Kasumi-1 (cell line): ENCODE results near the gene LHX3.

ENCODE experiments used
- DNase-seq, 2 experiments: peaks; one replicate each; lab custom pipeline; 2025; lab: John Stamatoyannopoulos, UW

The LHX3 gene

DNA sequence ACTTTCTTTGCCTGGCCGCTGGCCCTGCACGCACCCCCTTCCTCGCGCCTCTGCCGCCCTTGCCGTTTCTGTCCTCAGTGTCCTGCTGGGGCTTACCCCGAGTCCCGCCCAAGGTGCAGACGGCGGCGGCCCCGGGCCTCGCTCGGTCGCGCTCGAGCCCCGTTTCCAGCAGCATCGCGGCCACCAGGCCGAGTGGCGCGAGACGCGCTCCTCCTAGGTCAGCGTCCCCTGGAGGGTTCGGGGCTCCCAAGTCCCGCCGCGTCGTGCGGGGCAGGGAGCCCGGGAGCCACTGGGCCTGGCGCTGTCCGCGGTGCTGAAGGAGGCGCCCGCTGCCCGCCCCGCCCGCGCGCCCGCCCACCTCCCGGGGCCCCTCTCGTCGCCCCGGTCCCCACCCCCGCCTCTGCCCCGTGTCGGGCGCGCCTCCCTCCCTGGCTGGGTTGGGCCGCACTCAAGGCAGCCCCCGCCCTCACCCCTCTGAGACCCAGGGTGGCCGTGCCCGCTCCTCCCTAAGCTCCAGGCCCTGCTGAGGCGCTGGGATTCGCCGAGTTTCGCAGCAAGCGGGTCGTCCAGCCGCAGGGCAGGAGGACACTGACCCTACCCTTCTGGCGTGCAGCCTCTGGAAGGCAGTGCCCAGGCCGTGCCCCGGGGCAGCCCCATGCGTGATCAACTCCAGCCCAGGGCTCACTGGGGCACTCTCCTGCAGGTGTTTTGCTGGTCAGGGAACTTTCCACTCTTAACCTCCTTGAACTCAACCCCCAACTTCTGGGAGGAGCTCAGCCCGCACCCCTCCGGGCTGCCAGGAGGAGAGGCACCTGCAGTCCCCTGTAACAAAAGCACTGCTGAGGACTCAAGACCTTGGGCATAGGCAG, at the start of gene LHX3:
Gene LHX3, minus strand, starts transcription at position 291 of the 869 bp plus-strand sequence. Its CDS starts 116 bp downstream, at position 175.
- DNase-seq: no peak

DNA sequence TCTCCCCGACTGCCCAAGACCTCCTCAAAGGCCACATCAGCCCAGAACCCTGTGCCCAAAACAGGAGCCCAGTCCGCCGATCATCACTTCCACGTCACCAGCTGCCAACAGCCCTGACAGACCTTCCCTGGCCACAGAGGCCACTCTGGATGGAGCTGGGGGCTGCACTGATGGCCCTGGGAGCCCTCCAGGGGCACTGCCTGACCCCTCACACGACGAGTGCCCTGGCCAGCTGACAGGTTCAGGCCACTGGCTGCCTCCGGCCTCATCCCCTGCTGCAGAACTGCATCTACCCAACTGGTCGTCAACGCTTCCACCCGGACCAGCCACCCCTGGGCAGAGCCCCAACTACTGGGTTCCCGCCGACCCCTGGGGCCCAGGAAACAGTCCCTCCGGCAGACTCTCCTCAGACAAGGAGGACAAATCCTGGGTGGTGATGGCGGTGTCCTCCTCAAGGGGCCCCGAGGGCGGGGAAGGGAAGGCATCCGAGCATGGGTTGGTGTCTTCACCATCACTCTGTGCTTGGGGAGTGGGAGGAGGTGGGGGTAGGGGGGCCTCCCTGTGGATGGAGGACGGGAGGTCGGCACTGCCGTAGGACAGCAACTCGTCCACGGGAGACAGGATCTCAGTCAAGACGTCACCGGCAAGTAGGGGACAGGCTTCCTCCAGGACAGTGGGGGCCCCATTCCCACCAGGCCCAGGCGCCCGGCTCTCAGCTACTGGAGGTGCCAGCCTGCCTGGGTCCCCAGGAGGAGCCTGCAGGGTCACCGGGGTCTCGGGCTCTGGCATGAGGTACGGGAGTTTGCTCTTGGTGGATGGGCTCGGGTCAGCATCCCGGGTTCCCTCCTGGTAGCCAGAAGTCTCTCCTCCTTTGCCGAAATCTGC, 48.6 kb upstream of the LHX3 start:
- DNase-seq: no peak

DNA sequence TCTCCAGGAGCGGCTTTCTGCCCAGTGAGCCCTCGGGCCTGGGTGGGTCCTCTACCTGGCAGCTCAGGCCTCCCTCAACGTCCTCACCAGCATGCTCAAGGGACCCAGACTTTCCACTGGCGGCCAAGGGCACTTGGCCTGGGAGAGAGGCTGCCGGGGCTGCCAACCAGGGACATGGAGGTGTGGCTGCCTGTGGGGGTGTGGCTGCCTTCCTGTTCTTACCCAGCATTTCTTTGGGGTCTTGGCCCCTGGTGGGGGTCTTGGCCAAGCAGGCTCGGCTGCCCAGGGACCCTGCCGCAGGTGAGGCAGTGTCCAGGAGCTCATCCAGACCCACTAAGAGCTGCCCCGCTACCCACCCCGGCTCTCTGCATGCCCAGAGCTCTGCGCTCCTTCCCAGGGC, 47.9 kb upstream of the LHX3 start:
- no peak for DNase-seq

DNA sequence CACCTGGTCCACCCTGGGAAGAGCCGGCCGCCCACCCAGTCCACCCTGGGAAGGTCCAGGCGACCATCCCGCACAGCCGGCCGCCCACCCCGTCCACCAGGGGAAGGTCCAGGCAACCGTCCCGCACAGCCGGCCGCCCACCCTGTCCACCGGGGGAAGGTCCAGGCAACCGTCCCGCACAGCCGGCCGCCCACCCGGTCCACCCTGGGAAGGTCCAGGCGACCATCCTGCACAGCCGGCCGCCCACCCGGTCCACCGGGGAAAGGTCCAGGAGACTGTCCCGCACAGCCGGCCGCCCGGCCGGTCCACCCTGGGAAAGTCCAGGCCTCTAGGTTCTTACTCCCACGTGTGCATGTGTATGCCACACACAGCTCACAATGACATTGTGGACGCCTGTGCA, 47.4 kb upstream of the LHX3 start:
- DNase-seq: no peak

DNA sequence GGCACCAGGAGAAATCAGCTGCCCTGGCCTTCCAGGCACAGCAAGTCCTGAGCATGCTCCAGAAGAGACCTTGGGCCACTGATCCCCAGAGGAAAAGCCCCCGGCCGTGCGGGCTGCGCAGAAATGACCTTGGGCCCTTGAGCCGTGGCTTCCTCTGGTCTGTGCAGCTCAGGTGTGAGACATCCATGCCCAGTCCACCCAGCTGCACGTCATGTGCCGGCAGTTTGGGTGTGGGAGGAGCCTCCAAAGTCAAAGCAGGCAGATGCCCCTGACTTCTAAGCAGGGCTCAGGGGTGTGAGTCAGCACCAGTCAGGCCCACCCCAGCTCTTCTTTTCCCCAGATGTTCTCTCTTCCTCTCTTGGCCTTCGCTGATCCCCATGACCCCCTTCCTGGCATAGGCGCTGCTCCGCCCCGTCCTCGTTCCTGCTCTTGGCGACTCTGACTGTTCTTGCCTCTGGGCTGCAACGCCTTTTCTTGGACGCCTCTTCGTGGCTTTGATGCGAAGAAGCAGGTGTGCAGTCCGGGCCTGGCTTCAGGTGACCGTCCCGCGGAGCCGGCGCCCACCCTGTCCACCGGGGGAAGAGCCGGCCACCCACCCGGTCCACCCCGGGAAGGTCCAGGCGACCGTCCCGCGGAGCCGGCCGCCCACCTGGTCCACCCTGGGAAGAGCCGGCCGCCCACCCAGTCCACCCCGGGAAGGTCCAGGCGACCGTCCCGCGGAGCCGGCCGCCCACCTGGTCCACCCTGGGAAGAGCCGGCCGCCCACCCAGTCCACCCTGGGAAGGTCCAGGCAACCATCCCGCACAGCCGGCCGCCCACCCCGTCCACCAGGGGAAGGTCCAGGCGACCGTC, 46.6 kb upstream of the LHX3 start:
- no peak for DNase-seq

DNA sequence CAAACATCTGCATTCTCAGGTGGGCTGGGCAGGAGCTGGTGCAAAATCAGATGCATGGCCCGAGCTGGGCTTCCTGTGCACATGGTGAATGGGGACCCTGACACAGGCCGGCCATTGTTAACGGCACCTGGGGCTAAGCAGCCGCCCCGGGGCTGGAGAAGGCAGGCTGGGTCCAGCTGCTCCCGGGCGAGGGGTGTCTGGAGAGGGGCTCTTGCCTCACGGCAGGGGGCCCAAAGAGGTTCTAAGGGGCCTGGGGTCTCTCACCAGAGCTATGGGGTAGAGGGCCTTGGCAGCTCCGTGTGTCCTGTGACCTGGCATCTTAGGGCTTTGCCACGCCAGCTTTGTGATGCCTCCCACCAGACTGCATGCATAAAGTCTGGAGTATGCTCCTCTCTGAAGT, 45.7 kb upstream of the LHX3 start:
- DNase-seq: no peak

DNA sequence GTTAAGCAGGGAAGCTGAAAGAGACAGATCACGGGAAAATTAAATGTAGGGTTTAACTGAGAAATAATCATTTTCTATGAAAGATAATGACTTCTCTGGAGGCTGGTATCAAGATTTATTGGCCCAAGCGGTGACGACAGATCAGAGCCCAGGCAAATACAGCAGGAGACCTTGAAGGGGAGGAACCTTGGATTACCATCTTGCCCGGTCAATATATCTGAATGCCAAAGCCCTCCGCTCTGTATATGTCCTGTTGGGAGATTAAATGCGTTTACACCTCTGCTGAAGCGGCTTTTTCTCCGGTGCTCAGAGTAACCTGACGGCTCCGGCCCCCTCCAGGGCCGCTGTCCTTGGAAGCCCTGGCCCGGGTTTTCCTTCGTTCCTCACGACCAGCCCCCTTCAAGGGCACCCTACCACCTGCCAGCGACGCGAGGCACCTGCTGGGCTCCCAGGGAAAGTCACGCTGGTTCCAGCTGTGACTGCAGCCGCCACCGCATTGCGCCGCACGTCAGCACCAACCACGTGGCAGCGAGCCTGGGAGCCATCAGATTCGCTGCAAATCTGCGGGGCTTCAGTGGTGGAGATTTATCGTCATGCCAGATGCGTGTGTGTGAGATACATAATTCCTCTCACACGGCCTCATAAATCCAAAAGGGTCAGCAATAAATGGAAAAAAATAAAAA, 45.1 kb upstream of the LHX3 start:
- DNase-seq: no peak

DNA sequence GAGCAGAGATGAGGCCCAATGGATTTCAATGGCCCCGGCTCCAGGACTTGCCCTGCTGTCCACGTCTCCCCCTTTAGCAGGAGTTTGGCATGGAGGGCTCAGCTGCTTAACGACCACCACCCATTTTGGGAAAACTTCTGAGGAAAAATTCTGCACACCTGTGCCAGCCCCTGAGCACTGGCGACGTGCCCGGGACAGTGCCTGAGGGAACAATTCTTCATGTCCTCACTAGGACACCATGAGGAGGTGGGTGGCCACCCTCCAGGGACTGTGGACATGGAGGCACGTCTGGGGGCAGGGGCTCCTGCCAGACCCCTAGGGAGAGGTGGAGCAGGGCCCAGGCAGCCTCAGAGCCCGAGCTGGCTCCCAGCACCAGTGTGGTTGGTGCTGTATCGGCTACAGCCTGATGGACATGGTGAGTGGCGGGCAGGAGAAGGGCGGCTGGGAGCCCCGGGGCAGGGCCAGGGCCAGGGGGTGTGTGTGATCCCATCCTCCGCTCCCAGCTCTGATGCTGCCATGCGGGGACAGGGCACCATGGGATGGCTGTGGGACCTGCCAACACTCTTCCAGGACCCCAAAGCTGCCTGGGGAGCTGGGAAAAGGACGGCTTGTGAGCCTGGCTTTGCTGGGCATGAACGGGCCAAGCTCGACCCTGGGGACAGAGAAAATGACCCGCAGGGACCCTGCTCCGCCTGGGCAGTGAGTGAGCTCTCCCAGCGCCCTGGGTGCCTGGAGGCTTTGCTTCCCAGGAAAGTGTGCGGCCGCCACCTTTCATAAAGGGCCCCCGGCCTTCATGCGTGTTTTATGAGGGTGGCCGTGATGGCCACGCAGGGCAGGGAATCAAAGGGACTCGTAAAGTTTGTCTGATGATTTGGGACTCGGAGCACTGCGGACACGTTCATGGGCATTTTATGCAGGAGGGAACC, 44.3 kb upstream of the LHX3 start:
- no peak for DNase-seq

DNA sequence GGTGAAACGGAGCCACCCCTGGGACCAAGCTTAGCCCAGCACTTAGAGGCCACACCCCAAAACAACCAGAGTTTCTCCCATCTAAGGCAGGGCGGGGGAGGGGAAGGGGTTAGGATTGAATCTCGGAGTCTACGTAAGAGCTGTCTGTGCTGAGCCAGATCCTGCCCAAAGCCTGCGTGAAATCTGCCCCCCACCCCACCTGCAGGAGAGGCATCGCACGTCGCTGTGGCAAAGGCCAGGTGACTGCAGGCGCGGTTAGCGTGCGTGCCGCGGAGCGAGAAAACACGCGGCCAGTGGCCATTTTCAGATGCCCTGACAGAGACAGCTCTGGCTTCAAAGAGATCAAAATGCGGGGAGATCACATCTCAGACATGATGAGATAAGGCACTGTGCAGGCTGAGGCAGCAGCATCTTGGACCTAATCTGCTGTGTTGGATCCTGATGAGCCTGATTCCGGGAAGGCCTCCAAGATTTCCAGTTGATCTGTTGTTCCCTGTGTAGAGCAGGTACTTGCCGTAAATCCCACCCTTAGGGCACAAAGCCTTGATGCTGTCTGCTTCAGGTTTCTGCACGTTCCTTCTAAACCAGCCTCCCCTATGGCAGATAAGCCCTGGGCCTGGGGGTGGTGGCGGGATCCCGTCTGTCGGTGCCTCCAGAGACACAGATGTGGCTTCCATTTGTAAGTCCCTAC, 43.2 kb upstream of the LHX3 start:
- DNase-seq: no peak

DNA sequence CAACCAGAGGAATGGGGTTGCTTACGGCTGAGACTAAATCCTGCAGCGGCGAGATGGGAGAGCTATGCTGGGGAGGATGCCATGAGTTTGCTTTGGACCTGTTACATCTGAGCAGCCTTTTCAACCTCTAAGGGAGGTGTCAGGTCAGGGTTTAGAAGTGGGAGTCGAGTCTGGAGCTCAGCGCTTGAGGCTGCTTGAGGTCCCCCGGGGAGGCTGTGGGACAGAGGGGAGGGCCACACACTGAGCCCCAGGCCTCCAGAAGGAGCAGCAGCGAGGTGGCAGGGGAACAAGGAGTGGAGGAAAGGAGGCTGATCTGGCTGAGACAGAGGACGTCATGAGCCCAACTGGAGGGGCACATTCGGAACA, 42.6 kb upstream of the LHX3 start:
- no peak for DNase-seq

DNA sequence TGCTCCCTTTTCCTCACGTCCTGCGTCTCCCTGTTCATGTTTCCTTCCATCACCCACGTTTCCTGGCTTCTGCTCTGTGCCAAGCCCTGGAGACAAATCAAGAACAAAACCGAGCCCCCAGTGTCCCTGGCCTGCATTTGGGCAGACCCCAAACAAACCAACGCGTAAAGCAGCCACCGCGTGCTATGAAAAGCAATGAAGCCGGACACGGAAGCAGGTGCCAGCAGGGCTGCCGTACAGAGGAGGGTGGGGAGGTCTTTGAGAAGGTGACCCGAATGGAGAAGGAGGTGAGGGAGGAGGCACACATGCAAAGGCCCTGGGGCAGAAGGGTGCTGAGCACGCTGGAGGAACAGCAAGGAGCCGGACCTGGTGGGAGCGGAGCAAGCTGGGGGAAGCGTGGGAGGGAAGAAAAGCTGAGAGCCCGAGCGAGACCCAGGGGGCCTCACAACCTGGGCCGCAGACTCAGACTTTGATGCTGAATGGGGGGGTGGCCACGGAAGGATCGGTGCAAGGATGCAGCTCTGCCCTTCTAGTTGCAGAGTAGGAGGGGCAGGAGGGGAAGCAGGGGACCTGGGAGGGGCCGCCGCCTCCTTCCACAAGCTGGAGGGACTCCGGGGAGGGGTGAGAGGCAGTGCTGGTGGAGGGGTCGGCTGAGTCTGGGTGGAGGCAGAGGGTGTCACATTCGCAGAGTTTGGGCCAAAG, 42.1 kb upstream of the LHX3 start:
- no peak for DNase-seq

DNA sequence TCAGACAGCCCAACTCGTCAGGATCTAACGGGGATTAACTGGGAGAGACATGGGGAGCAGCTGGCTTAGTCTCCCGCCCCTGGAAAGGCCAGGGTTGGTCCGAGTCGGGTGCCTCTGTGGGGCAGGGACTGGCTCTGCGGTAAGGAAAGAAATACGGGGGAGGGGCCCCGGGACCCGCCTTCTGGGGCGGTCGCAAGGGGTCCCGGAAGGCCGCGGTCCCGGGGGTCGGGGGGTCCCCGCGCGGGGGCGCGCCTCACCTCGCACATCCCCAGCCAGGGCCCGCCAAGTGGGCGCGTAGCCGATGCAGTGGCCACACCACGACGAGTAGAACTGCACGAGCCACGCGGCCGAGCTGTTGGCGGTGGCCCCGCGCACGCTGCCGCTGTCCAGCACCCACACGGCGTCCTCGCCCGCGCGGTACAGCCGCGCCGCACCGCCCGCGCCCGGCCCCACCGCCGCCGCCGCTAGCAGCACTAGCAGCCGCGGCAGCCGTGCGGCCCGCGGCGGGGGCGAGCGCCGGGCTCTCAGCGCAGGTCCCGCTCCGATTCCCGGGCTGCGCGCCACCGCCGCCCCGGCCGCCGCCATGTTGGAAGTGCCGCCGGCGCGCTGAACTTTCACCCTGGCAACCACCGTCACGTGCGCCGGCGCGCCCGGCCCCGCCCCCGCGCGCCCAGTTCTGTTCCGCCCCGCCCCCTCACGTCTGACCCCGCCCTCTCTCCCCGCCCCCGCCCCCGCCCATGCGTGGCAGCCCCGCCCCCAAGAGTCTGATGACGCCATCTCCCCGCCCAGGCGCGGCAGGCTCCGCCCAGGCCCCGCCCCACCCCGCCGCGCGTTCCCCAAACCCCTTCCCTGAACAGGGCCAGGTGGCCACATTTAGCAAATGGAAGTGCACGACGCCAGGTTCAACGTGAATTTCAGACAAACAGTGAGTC, 40.6 kb upstream of the LHX3 start, which contains the start of gene QSOX2:
Gene QSOX2, minus strand, starts transcription at position 594 of the 932 bp plus-strand sequence. Its CDS starts 9 bp downstream, at position 585.
- peak; percentile 52 to 71 for DNase-seq

DNA sequence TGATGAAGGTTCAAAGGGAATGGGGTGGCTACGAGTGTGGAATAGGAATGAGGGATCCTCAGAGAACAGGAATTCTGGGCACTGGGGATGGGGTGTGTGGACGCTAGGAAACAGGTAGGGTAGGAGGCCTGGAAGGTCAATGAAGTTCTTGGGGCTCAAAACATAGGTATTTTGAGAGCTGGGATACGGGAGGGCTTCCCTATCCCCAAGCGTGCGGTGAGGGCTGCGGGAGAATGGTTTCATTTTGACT, 40.0 kb upstream of the LHX3 start:
- DNase-seq: no peak

DNA sequence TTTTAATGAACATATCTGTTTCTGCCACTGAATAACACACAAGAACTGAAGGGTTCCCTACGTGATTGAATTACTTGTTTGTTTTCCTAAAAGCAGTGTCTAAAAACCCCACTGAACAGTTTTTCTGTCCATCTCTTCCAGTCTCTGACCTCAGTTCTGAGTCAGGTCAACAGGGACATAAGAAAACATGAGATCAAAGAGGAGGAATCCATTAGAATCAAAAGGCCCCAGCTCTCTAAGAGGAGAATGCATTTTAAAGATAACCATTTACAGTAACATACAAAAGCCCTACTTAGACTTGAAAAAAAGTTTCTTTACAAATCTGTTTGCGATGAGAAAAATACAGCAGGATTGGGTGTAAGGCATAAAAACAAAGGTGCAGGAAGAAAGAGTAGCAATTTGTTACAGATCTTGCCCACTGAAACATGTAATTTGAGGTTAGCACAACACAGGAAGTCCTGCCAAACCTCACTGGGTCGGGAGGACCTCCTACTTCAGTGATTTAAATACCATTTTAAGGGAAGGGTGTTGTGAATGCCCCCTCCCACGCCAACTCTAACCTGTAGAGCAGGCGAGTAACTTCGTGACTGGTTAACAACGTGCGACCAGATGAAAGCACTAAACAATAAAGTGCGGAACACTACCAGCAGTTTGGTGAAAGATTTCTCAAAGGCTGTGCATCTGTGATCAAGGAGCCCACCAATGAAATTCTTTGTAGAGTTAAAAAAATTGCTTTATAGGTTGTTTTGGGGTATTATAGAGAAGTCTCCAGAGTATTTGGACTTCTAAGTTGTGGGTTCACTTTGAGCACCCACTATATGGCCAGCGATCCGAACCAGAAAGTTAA, 39.4 kb upstream of the LHX3 start:
- DNase-seq: no peak

DNA sequence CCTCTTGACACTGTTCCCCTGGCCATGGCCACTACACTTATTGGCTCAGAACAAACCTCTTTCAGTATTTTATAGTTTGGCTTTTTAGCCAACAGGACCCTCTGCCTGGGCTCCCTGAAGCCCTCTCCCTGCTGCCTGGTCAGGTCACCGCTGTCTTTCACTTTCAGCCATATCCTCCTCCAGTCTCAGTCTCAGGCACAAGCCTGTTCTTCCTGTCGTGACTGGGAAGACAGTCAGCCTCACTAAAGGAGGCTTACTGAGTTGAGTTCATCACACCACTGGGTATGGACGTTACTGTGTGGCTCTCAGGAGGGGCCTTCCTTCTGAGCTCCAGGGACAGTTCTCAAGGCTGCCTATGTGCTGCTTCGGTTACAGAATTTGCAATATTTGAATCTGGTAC, 38.7 kb upstream of the LHX3 start:
- no peak for DNase-seq

DNA sequence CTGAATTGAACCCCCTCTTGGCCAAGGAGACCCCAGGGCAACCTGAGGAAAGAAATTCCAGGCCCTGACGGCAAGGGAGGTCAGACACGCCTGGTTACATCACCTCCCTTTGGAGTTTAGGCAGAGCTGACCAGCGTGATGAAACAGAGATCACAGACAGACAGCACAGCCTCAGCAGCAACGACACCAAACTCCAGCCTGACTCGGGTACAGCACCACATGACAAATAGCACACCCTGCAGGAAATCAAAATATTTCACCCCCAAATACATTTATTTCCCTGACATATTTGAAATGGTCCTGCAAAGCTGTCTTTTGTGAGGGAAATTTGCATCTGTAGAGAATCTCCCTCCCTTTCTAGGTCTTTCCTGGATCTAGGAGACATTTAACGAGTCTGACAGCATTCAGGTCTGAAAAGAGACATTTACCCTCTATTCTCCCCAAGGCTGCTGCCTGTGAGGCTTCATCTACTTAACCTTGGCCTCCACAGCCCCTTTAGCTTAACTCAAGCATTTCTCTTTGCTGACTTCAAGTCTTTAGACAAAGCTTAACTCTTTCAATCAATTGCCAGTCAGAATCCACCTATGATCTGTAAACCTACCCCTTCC, 38.1 kb upstream of the LHX3 start:
- peak in 1 of 2 experiments; percentile 11 for DNase-seq

DNA sequence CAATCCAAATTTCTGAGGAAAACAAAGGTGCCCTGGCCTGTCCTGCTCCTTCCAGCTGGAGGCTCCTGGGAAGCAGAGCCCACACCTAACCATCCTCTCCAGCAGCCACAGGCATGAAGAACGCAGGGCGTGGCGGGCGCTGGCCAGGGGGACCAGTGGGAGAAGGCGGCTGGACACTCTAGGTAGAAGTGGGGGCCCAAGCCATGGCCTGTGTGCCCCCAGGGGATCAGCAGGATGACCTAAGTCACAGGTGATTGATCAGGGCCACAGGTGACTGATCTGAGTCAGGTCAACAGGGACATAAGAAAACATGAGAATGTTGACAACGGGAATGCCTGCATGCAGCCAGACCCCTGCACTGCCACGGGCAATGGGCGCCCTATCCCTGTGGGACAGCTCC, 37.3 kb upstream of the LHX3 start:
- no peak for DNase-seq
